GM19463 (cell line): ENCODE results near the gene OR2K2.
"Not testable (repeated sequence)": the region's sequence is repeated elsewhere in the genome, so short reads cannot be mapped to it uniquely, and the experiment has no call there.

ENCODE experiments used
- ATAC-seq: cut with Tn5 transposase; IDR thresholded peaks from one replicate; pipeline ENCODE4 v1.9.1; 2021; ENCODE audit warnings: mild to moderate bottlenecking, moderate library complexity; ENCODE audit not compliant: unreplicated experiment

The OR2K2 gene

GRCh38 chr9:111330124-111330523 is at the start of gene OR2K2:
Gene OR2K2, minus strand, starts transcription at chr9:111330224. Its CDS starts 1,791 bp downstream, at chr9:111328433.
- ATAC-seq, result no peak

GRCh38 chr9:111375817-111376564 is 46.0 kb upstream of the OR2K2 start:
- no peak for ATAC-seq

- ATAC-seq, result no peak
Observed at GRCh38 chr9:111375062-111375461, 45.0 kb upstream of the OR2K2 start.

- ATAC-seq, result no peak
Observed at GRCh38 chr9:111372297-111372696, 42.3 kb upstream of the OR2K2 start.

- no peak for ATAC-seq
Observed at GRCh38 chr9:111366978-111367377, 37.0 kb upstream of the OR2K2 start.

GRCh38 chr9:111362526-111362925 is 32.5 kb upstream of the OR2K2 start:
- ATAC-seq, result no peak

GRCh38 chr9:111360881-111361280 is 30.9 kb upstream of the OR2K2 start:
- peak; percentile 67 for ATAC-seq

GRCh38 chr9:111356481-111357244 is 26.6 kb upstream of the OR2K2 start:
- no peak for ATAC-seq

GRCh38 chr9:111352545-111352944 is 22.5 kb upstream of the OR2K2 start:
- no peak for ATAC-seq

GRCh38 chr9:111350556-111350955 is 20.5 kb upstream of the OR2K2 start:
- ATAC-seq, result no peak

GRCh38 chr9:111349766-111350165 is 19.7 kb upstream of the OR2K2 start:
- no peak for ATAC-seq

GRCh38 chr9:111348821-111349271 is 18.8 kb upstream of the OR2K2 start:
- no peak for ATAC-seq

- not testable (repeated sequence) for ATAC-seq
Observed at GRCh38 chr9:111334318-111334863, 4.4 kb upstream of the OR2K2 start.

GRCh38 chr9:111320631-111321030 is 9.4 kb downstream of the OR2K2 start:
- no peak for ATAC-seq

GRCh38 chr9:111316796-111317195 is 13.2 kb downstream of the OR2K2 start:
- ATAC-seq, result no peak

- no peak for ATAC-seq
Observed at GRCh38 chr9:111305914-111306313, 24.1 kb downstream of the OR2K2 start.

GRCh38 chr9:111304000-111304399 is 26.0 kb downstream of the OR2K2 start:
- not testable (repeated sequence) for ATAC-seq

- no peak for ATAC-seq
Observed at GRCh38 chr9:111301195-111301594, 28.8 kb downstream of the OR2K2 start.

- ATAC-seq, result no peak
Observed at GRCh38 chr9:111300140-111300735, 29.8 kb downstream of the OR2K2 start.

- ATAC-seq, result not testable (repeated sequence)
Observed at GRCh38 chr9:111299599-111299966, 30.4 kb downstream of the OR2K2 start.
